ENCODE data around the gene HS3ST2.

Gene HS3ST2

GRCh38 chr16:22903716-22904115, 89.8 kb downstream of the HS3ST2 start:
- no peaks in the 10 kb centered on the region for H3K9me3 ChIP-seq (ENCODE audit: low read length)
- H3K27me3 ChIP-seq (ENCODE audit: control insufficient read depth in 1 of 2, insufficient read depth in 2 of 2, low read length in 2 of 2), result no peaks in the 10 kb centered on the region
- H3K36me3 ChIP-seq (ENCODE audit: insufficient read depth, low read length), result no peaks in the 10 kb centered on the region
- H3K27ac ChIP-seq (ENCODE audit: low read depth, low read length), result no peak overlapping the region
- H3K4me1 ChIP-seq (ENCODE audit: insufficient read depth, low read length), result no peaks in the 10 kb centered on the region
- no peak overlapping the region for H3K9ac ChIP-seq (ENCODE audit: low read length)
- H3K4me3 ChIP-seq (ENCODE audit: low read depth in 1 of 2, low read length in 2 of 2), result no peak overlapping the region

DNA sequence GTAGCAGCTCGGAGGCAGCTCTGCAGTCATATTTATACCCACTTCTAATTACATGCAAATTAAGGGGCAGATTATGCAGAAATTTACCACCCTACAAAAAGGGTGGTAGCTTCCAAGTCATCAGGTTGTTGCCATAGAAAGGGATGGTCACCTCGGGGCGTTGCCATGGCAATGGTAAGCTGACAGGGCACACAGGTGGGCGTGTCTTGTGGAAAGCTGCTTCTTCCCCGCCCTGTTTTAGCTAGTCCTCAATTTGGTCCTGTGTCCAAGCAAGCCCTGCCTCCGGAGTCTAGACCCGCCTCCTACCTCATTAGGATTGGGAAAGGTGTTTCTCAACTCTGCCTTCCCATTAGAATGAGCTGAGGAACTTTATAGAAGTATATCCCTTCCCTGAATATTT, 98.7 kb downstream of the HS3ST2 start:
- no peaks in the 10 kb centered on the region for H3K27me3 ChIP-seq (ENCODE audit: control insufficient read depth in 1 of 2, insufficient read depth in 2 of 2, low read length in 2 of 2)
- H3K9ac ChIP-seq (ENCODE audit: low read length), result no peak overlapping the region
- no peak overlapping the region for H3K27ac ChIP-seq (ENCODE audit: low read depth, low read length)
- H3K4me3 ChIP-seq (ENCODE audit: low read depth in 1 of 2, low read length in 2 of 2), result no peak overlapping the region
- no peaks in the 10 kb centered on the region for H3K36me3 ChIP-seq (ENCODE audit: insufficient read depth, low read length)
- no peaks in the 10 kb centered on the region for H3K9me3 ChIP-seq (ENCODE audit: low read length)
- no peaks in the 10 kb centered on the region for H3K4me1 ChIP-seq (ENCODE audit: insufficient read depth, low read length)

GRCh38 chr16:22915003-22915402, 101.0 kb downstream of the HS3ST2 start:
- H3K36me3 ChIP-seq (ENCODE audit: insufficient read depth, low read length), result no peaks in the 10 kb centered on the region
- H3K27ac ChIP-seq (ENCODE audit: low read depth, low read length), result no peak overlapping the region
- H3K9me3 ChIP-seq (ENCODE audit: low read length), result no peaks in the 10 kb centered on the region
- no peak overlapping the region for H3K4me3 ChIP-seq (ENCODE audit: low read depth in 1 of 2, low read length in 2 of 2)
- no peak overlapping the region for H3K9ac ChIP-seq (ENCODE audit: low read length)
- no peaks in the 10 kb centered on the region for H3K27me3 ChIP-seq (ENCODE audit: control insufficient read depth in 1 of 2, insufficient read depth in 2 of 2, low read length in 2 of 2)
- H3K4me1 ChIP-seq (ENCODE audit: insufficient read depth, low read length), result no peaks in the 10 kb centered on the region

DNA sequence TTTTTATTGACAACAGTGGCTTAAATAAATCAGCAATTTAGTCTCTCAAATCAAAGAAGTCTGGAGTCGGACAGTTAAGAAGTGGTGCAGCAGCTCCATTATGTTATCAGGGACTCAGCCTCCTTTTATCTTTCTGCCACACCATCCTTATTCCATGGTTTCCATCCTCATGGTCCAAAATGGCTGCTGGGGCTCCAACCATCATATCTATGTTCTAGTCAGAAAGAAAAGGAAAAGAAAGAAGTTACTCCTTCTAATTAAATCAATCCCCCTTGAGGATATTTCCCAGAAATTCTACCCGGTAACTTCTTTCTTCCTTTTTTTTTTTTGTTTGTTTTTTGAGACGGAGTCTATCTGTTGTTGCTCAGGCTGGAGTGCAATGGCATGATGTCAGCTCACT, 109.5 kb downstream of the HS3ST2 start:
- H3K27ac ChIP-seq (ENCODE audit: low read depth, low read length), result no peak overlapping the region
- H3K4me3 ChIP-seq (ENCODE audit: low read depth in 1 of 2, low read length in 2 of 2), result no peak overlapping the region
- no peaks in the 10 kb centered on the region for H3K4me1 ChIP-seq (ENCODE audit: insufficient read depth, low read length)
- no peaks in the 10 kb centered on the region for H3K27me3 ChIP-seq (ENCODE audit: control insufficient read depth in 1 of 2, insufficient read depth in 2 of 2, low read length in 2 of 2)
- no peaks in the 10 kb centered on the region for H3K36me3 ChIP-seq (ENCODE audit: insufficient read depth, low read length)
- H3K9me3 ChIP-seq (ENCODE audit: low read length), result no peaks in the 10 kb centered on the region
- H3K9ac ChIP-seq (ENCODE audit: low read length), result no peak overlapping the region

GRCh38 chr16:22924492-22924891, 110.5 kb downstream of the HS3ST2 start:
- no peaks in the 10 kb centered on the region for H3K36me3 ChIP-seq (ENCODE audit: insufficient read depth, low read length)
- H3K9me3 ChIP-seq (ENCODE audit: low read length), result no peaks in the 10 kb centered on the region
- no peak overlapping the region for H3K27ac ChIP-seq (ENCODE audit: low read depth, low read length)
- no peaks in the 10 kb centered on the region for H3K4me1 ChIP-seq (ENCODE audit: insufficient read depth, low read length)
- H3K4me3 ChIP-seq (ENCODE audit: low read depth in 1 of 2, low read length in 2 of 2), result no peak overlapping the region
- no peak overlapping the region for H3K9ac ChIP-seq (ENCODE audit: low read length)
- H3K27me3 ChIP-seq (ENCODE audit: control insufficient read depth in 1 of 2, insufficient read depth in 2 of 2, low read length in 2 of 2), result no peaks in the 10 kb centered on the region

- H3K36me3 ChIP-seq (ENCODE audit: insufficient read depth, low read length), result no peaks in the 10 kb centered on the region
- no peaks in the 10 kb centered on the region for H3K9me3 ChIP-seq (ENCODE audit: low read length)
- H3K4me3 ChIP-seq (ENCODE audit: low read depth in 1 of 2, low read length in 2 of 2), result no peak overlapping the region
- H3K9ac ChIP-seq (ENCODE audit: low read length), result no peak overlapping the region
- H3K27me3 ChIP-seq (ENCODE audit: control insufficient read depth in 1 of 2, insufficient read depth in 2 of 2, low read length in 2 of 2), result no peaks in the 10 kb centered on the region
- no peak overlapping the region for H3K27ac ChIP-seq (ENCODE audit: low read depth, low read length)
- no peaks in the 10 kb centered on the region for H3K4me1 ChIP-seq (ENCODE audit: insufficient read depth, low read length)
These were observed 112.3 kb downstream of the HS3ST2 start for GRCh38 chr16:22926105-22926751.

- H3K9me3 ChIP-seq (ENCODE audit: low read length), result no peaks in the 10 kb centered on the region
- H3K9ac ChIP-seq (ENCODE audit: low read length), result no peak overlapping the region
- H3K27me3 ChIP-seq (ENCODE audit: control insufficient read depth in 1 of 2, insufficient read depth in 2 of 2, low read length in 2 of 2), result no peaks in the 10 kb centered on the region
- H3K4me3 ChIP-seq (ENCODE audit: low read depth in 1 of 2, low read length in 2 of 2), result no peak overlapping the region
- H3K36me3 ChIP-seq (ENCODE audit: insufficient read depth, low read length), result no peaks in the 10 kb centered on the region
- no peak overlapping the region for H3K27ac ChIP-seq (ENCODE audit: low read depth, low read length)
- no peaks in the 10 kb centered on the region for H3K4me1 ChIP-seq (ENCODE audit: insufficient read depth, low read length)
These were observed 113.3 kb downstream of the HS3ST2 start for GRCh38 chr16:22927306-22927705.

DNA sequence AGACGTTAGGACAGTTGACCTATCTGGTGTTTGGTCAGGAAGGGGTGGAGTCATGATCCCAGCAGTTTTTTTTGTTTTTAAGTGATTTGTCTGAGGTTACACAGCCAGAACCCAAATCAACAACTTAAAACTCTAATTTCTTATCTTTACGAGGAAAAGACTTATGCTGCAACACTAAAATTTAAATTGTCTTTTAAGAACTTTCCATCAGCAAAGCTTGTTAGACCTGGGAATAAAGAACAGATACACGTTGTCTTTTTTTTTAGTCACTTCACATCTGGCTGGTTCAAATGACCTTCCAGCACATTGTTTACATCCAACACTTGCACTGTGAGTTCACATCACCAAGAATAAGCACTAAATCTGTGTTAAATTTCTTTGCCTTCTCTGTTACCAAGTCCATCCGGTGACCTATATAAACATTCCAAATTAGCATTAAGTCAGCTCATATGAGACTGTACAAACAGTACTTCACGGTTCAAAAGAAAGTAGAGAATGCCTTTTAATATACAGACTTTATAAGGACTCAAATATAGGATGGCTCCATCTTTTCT, 115.0 kb downstream of the HS3ST2 start:
- Histone ChIP-seq H3K9ac (ENCODE audit: low read length) (no peak overlapping the region), H3K4me1 (ENCODE audit: insufficient read depth, low read length) (no peaks in the 10 kb centered on the region), H3K9me3 (ENCODE audit: low read length) (no peaks in the 10 kb centered on the region), H3K36me3 (ENCODE audit: insufficient read depth, low read length) (no peaks in the 10 kb centered on the region), H3K27ac (ENCODE audit: low read depth, low read length) (no peak overlapping the region), H3K27me3 (ENCODE audit: control insufficient read depth in 1 of 2, insufficient read depth in 2 of 2, low read length in 2 of 2) (no peaks in the 10 kb centered on the region), H3K4me3 (ENCODE audit: low read depth in 1 of 2, low read length in 2 of 2) (no peak overlapping the region)

- H3K4me1 ChIP-seq (ENCODE audit: insufficient read depth, low read length), result no peaks in the 10 kb centered on the region
- no peak overlapping the region for H3K9ac ChIP-seq (ENCODE audit: low read length)
- no peaks in the 10 kb centered on the region for H3K36me3 ChIP-seq (ENCODE audit: insufficient read depth, low read length)
- no peaks in the 10 kb centered on the region for H3K27me3 ChIP-seq (ENCODE audit: control insufficient read depth in 1 of 2, insufficient read depth in 2 of 2, low read length in 2 of 2)
- no peak overlapping the region for H3K4me3 ChIP-seq (ENCODE audit: low read depth in 1 of 2, low read length in 2 of 2)
- H3K9me3 ChIP-seq (ENCODE audit: low read length), result no peaks in the 10 kb centered on the region
- no peak overlapping the region for H3K27ac ChIP-seq (ENCODE audit: low read depth, low read length)
These were observed 115.5 kb downstream of the HS3ST2 start for GRCh38 chr16:22929461-22929860.

GRCh38 chr16:22932032-22932771, 118.2 kb downstream of the HS3ST2 start:
- H3K27me3 ChIP-seq (ENCODE audit: control insufficient read depth in 1 of 2, insufficient read depth in 2 of 2, low read length in 2 of 2), result no peaks in the 10 kb centered on the region
- H3K4me3 ChIP-seq (ENCODE audit: low read depth in 1 of 2, low read length in 2 of 2), result no peak overlapping the region
- no peaks in the 10 kb centered on the region for H3K9me3 ChIP-seq (ENCODE audit: low read length)
- H3K9ac ChIP-seq (ENCODE audit: low read length), result no peak overlapping the region
- no peaks in the 10 kb centered on the region for H3K36me3 ChIP-seq (ENCODE audit: insufficient read depth, low read length)
- H3K4me1 ChIP-seq (ENCODE audit: insufficient read depth, low read length), result no peaks in the 10 kb centered on the region
- H3K27ac ChIP-seq (ENCODE audit: low read depth, low read length), result no peak overlapping the region

DNA sequence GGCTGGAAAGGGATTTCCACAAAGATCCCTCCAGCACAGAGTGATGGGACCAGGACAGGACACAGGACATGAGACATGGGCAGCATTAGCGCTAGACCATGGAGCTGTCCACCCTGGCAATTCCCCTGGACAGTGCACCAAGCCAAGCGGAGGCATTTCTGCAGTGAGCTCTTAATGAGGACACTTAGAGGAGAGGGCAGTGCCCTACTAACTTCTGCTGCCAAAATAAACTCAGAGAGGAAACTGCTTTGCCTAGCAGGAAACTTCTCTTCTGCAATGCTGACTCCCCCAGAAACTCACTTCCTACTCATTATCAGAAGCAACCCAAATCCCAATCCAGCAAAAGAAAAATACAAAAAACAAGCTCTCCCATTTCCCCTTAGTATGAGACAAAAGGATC, 119.2 kb downstream of the HS3ST2 start:
- Histone ChIP-seq H3K4me3 (ENCODE audit: low read depth in 1 of 2, low read length in 2 of 2) (no peak overlapping the region), H3K9ac (ENCODE audit: low read length) (no peak overlapping the region), H3K4me1 (ENCODE audit: insufficient read depth, low read length) (no peaks in the 10 kb centered on the region), H3K9me3 (ENCODE audit: low read length) (no peaks in the 10 kb centered on the region), H3K27ac (ENCODE audit: low read depth, low read length) (no peak overlapping the region), H3K27me3 (ENCODE audit: control insufficient read depth in 1 of 2, insufficient read depth in 2 of 2, low read length in 2 of 2) (no peaks in the 10 kb centered on the region), H3K36me3 (ENCODE audit: insufficient read depth, low read length) (no peaks in the 10 kb centered on the region)

GRCh38 chr16:22934786-22935185, 120.8 kb downstream of the HS3ST2 start:
- H3K4me3 ChIP-seq (ENCODE audit: low read depth in 1 of 2, low read length in 2 of 2), result no peak overlapping the region
- H3K27ac ChIP-seq (ENCODE audit: low read depth, low read length), result no peak overlapping the region
- H3K9ac ChIP-seq (ENCODE audit: low read length), result no peak overlapping the region
- no peaks in the 10 kb centered on the region for H3K9me3 ChIP-seq (ENCODE audit: low read length)
- no peaks in the 10 kb centered on the region for H3K4me1 ChIP-seq (ENCODE audit: insufficient read depth, low read length)
- no peaks in the 10 kb centered on the region for H3K36me3 ChIP-seq (ENCODE audit: insufficient read depth, low read length)
- no peaks in the 10 kb centered on the region for H3K27me3 ChIP-seq (ENCODE audit: control insufficient read depth in 1 of 2, insufficient read depth in 2 of 2, low read length in 2 of 2)
